ENCODE measurements around the gene LRRC57. TPM values are rescaled to one million over a fixed set of nuclear protein-coding genes. Genes with fewer than 3 reads are reported as not detected.
A peak's percentile ranks its signal among the peaks of the same experiment; 100 is the strongest.

The LRRC57 gene
- total and polyA plus RNA-seq, 2 of the 13 experiments (the other 11 are each of a cell fraction or from before 2014, with no cell fraction given), result 5.8 to 14.8 TPM

DNA sequence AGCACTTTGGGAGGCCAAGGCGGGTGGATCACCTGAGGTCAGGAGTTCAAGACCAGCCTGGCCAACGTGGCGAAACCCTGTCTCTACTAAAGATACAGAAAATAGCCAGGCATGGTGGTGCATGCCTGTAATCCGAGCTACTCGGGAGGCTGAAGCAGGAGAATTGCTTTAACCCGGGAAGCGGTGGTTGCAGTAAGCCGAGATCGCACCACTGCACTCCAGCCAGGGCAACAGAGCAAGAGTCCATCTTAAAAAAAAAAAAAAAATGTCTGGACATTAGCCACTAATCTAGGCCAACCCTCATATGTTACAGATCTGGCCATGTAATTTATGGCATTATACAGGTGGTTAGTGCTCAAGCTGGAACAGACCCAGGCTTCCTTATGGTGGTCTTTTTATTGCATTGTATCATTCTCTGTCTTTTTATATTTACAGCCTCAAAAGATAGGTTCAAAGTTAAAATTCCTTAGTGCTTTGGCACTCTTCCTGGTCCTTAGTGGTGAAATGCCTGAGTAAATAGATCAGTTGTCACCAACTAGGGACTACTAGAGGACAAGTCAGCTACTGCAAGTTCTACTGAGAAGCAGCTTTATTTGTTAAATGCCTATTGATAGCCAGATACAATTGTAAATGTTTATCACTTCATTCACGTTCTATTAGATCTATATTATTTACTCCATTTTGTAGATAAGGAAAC, 42.8 kb upstream of the LRRC57 start (continued):
- TF ChIP-seq PAXIP1 (CRISPR knock-in tag; conservative IDR thresholded peaks at IDR 0.05), result 0 out of 2 replicates have a peak, but pooled peaks have one; percentile 26
- no peak for TF ChIP-seq ZNF570 (CRISPR knock-in tag; IDR thresholded peaks at IDR 0.05; ENCODE audit: borderline replicate concordance)
- TF ChIP-seq FOXC1 (CRISPR knock-in tag; IDR thresholded peaks at IDR 0.05; ENCODE audit: borderline replicate concordance), result 0 out of 2 replicates have a peak, but pooled peaks have one; percentile 49
- 0 out of 2 replicates have a peak, but pooled peaks have one; percentile 9 for TF ChIP-seq SOX5 (CRISPR knock-in tag; IDR thresholded peaks at IDR 0.05; ENCODE audit: borderline replicate concordance)
- TF ChIP-seq PHF21A (CRISPR knock-in tag; IDR thresholded peaks at IDR 0.05), result peak; percentile 75
- TF ChIP-seq ZNF841 (CRISPR knock-in tag; IDR thresholded peaks at IDR 0.05; ENCODE audit: borderline replicate concordance), result no peak
- TF ChIP-seq, protein P1, sequence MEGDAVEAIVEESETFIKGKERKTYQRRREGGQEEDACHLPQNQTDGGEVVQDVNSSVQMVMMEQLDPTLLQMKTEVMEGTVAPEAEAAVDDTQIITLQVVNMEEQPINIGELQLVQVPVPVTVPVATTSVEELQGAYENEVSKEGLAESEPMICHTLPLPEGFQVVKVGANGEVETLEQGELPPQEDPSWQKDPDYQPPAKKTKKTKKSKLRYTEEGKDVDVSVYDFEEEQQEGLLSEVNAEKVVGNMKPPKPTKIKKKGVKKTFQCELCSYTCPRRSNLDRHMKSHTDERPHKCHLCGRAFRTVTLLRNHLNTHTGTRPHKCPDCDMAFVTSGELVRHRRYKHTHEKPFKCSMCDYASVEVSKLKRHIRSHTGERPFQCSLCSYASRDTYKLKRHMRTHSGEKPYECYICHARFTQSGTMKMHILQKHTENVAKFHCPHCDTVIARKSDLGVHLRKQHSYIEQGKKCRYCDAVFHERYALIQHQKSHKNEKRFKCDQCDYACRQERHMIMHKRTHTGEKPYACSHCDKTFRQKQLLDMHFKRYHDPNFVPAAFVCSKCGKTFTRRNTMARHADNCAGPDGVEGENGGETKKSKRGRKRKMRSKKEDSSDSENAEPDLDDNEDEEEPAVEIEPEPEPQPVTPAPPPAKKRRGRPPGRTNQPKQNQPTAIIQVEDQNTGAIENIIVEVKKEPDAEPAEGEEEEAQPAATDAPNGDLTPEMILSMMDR (CRISPR knock-in tag; IDR thresholded peaks at IDR 0.05), result peak; percentile 53
- no peak for TF ChIP-seq MAZ (IDR thresholded peaks at IDR 0.05; ENCODE audit: borderline replicate concordance, low read depth, low read length)
- 0 out of 2 replicates have a peak, but pooled peaks have one; percentile 18 for TF ChIP-seq MAZ (CRISPR knock-in tag; IDR thresholded peaks at IDR 0.05; ENCODE audit: low read depth)
- TF ChIP-seq FOXA3 (CRISPR knock-in tag; IDR thresholded peaks at IDR 0.05), result peak; percentile 71
- TF ChIP-seq, protein P2, sequence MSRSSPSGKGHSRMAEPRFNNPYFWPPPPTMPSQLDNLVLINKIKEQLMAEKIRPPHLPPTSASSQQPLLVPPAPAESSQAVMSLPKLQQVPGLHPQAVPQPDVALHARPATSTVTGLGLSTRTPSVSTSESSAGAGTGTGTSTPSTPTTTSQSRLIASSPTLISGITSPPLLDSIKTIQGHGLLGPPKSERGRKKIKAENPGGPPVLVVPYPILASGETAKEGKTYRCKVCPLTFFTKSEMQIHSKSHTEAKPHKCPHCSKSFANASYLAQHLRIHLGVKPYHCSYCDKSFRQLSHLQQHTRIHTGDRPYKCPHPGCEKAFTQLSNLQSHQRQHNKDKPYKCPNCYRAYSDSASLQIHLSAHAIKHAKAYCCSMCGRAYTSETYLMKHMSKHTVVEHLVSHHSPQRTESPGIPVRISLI (CRISPR knock-in tag; IDR thresholded peaks at IDR 0.05; ENCODE audit: borderline replicate concordance), result peak; percentile 88
- TF ChIP-seq SIX1 (CRISPR knock-in tag; IDR thresholded peaks at IDR 0.05; ENCODE audit: borderline replicate concordance), result peak; percentile 90; the same call in 1 of the 2 replicates
- no peak for TF ChIP-seq PHF20 (CRISPR knock-in tag; IDR thresholded peaks at IDR 0.05)
- TF ChIP-seq ZNF24 (IDR thresholded peaks at IDR 0.05), result no peak
- TF ChIP-seq ZNF792 (CRISPR knock-in tag; IDR thresholded peaks at IDR 0.05), result 0 out of 2 replicates have a peak, but pooled peaks have one; percentile 33
- no peak for TF ChIP-seq ZNF512B (CRISPR knock-in tag; IDR thresholded peaks at IDR 0.05; ENCODE audit: borderline replicate concordance)
- TF ChIP-seq TRIM24 (CRISPR knock-in tag; IDR thresholded peaks at IDR 0.05), result no peak

Data from HepG2 (cell line).